NCI-H345 treated with DMSO at 0.1 percent for 48 hours (cell line): Measurements from ENCODE around the gene ADAMTS14.

Source experiments
- DNase-seq: peaks from one replicate; lab custom pipeline; 2025; ENCODE audit not compliant: unreplicated experiment; lab: John Stamatoyannopoulos, UW

ADAMTS14 gene

DNA sequence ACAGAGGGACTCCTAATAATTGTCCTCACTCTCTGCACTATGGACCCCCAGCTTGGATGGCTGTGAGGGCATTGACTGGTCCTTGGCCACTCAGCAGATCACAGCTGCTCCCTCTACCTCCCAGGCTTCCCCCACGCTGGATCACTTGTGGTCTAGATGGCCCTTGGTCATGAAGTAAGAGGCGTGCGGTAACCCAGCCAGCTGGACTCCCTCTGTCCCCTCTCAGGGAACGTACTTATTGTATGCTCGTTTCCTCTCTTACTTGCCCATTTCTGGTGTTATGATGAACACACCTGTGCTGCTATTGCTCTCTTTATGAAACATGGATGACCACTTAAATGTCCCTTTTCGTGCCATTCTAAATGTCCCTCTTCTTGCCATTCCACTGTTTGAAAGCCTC lies 19.3 kb downstream of the ADAMTS14 start:
- no peak for DNase-seq

DNA sequence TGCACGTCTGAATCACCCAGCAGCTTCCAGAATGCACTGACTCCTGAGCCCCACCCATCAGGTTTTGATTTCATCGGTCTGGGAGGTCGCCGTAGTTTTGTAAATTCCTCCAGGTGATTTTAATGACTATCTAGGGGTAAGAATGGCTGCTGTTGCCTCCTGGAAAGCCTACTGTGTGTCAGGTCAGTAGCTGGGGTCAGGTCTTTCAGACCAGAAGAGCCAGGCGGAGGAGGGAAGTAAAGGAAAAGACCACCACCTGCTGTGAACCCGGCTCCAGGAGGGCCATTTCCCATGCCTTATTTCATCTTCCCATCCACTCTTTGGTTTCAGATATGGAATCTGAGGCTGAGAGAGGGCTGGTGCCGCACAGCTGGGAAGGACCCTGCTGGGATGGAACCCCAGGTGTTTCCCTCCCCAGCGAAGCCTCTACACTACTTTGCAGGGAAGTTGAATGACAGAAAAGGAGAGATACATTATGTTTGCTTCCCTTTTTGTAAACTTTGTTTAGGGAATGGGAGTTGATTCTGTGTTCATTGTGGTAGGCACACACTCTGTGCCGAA lies 19.8 kb downstream of the ADAMTS14 start:
- no peak for DNase-seq

DNA sequence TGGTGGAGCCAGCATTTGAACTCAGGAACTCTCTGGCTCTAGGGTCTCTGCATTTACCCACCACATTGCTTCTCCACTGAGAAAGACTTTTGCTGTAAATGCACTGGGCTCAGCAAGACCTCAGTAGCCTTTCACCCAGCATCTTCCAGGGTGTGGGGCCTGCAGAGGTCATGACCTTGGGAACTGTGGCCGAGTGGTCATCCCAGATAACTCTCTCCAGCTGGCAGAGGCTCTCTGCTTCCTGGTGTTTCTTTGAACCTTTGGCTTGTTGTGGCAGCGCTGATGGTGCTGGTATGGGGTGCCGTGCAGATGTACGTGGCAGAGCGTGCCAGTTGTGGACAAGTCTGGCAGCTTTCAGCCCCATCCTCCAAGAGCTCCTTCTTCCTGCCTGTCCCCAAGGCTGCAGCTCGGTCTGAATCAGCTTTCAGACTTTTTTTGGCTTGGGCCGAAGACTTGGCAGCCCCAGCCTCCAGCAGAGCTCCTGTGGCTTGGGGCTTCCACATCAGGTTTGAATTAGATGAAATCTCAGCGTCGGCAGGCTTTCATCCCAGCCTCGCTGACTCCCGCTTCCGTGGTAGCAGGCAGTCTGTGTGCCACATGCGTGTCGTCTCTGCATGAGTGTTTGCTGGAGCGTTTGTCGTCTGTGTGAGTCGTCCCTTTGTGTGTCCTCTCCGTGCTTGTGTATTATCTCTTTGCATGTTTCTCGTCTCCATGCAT lies 21.5 kb downstream of the ADAMTS14 start:
- DNase-seq = no peak

- no peak for DNase-seq
These were observed 22.3 kb downstream of the ADAMTS14 start for GRCh38 chr10:70694418-70695141.

GRCh38 chr10:70695241-70696030 lies 23.1 kb downstream of the ADAMTS14 start:
- DNase-seq = no peak

GRCh38 chr10:70698211-70698610 lies 25.9 kb downstream of the ADAMTS14 start:
- DNase-seq = no peak

- DNase-seq = no peak
These were observed 26.9 kb downstream of the ADAMTS14 start for GRCh38 chr10:70699063-70699658.

- no peak for DNase-seq
These were observed 27.4 kb downstream of the ADAMTS14 start for GRCh38 chr10:70699659-70700174.

DNA sequence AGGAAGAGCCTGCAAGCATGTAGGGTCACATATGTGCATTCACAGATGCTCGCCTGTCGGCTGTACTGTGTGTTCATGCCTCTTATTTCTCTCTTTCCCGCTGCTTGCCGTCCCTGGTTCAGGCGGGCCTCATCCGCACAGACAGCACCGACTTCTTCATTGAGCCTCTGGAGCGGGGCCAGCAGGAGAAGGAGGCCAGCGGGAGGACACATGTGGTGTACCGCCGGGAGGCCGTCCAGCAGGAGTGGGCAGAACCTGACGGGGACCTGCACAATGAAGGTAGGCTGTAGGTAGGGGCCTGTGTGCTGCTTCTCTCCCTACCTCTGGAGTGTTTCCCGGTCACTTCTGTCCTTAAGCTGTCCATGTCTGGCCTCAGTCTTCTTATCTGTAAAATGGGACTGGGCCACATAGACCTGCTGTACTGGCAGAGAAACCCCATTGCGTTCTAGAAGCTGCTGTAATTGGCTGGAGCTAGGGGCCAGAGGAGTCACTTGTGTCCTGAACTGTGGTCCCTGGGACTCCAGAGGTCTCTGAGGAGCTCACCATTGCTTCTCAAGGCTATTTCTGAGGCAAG lies 30.0 kb downstream of the ADAMTS14 start:
- no peak for DNase-seq

DNA sequence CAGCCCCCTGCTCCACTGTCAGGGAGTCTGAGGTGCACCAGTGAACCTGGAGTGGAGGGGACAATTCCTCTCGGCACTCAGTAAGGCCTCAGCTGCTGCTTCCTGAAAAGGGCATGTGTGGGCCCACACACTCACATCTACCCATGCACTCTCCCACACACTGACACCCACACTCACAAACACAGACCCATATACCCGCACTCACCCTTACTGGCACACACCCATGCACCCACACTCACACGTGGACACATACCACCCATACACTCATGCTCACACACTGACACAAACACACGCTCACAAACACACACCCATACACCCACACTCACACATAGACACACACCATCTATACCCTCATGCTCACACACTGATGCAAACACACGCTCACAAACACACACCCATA lies 31.9 kb downstream of the ADAMTS14 start:
- no peak for DNase-seq

GRCh38 chr10:70705121-70705861 lies 33.0 kb downstream of the ADAMTS14 start:
- DNase-seq = no peak

GRCh38 chr10:70711177-70711576 lies 38.9 kb downstream of the ADAMTS14 start:
- no peak for DNase-seq

GRCh38 chr10:70711911-70712310 lies 39.6 kb downstream of the ADAMTS14 start:
- DNase-seq = no peak

- no peak for DNase-seq
These were observed 41.9 kb downstream of the ADAMTS14 start for GRCh38 chr10:70714245-70714644.

DNA sequence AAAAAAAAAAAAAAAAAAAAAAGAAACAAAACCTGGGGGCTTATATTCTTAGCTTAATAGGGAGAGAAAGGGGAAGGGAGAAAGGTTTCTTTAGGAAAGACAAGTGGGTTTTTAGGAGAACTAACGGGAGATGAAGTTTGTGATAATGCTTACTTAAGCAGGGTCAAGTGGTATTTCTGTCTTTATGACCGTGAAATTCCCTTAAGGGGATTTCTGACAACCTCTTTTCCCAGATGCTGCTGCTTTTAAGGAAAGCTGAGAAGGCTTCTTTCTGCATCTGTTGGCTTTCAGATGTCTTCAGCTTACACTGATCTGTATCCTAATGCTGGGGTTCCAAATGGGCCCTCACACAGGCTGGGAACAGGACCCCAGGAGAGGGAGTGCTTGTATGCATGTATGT lies 42.6 kb downstream of the ADAMTS14 start:
- DNase-seq = no peak

DNA sequence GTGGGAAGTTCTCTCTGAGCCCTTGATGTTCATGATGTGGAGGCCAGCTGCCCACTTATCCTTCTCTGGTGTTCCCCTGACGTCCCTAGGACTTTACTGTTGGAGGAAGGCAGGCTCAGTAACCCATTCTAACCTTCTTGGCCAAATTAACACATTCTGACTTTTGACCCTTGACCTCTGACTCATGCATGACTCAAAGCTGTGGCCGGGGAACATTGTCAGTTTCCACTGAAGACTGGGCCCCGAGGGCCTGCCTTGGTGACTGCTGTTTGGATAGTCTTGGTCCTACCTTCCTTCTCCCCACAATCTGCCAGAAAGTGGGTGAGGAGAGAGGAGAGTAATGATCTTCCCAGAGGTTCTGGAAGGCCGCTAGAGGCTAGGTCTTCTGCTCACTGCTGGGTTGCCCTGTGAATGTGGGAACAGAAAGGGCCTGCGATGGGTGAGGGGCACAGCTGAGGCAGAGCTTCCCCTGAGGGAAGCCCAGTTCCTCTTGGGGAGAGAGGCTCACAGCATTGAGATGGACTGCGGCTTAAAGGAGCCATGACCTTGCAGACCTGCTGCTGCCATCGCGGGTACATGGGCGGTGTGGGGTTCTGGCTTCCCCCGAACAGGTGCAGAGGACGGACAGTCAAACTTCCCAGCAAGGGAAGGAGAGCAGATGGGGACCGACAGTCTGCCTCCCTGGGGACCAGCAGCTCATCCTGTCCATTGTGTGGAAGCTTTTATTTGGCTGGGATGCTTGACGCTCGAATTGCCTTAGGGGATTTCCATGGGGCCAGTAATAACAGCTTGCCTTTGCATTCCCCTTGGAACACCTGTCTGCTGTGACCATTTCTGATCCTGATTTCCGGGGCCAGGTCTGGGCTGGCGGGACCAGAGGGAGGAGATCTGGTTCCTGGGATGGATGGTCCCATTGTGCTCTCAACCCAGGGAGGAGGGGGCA lies 43.8 kb downstream of the ADAMTS14 start:
- peak; percentile 87 for DNase-seq

DNA sequence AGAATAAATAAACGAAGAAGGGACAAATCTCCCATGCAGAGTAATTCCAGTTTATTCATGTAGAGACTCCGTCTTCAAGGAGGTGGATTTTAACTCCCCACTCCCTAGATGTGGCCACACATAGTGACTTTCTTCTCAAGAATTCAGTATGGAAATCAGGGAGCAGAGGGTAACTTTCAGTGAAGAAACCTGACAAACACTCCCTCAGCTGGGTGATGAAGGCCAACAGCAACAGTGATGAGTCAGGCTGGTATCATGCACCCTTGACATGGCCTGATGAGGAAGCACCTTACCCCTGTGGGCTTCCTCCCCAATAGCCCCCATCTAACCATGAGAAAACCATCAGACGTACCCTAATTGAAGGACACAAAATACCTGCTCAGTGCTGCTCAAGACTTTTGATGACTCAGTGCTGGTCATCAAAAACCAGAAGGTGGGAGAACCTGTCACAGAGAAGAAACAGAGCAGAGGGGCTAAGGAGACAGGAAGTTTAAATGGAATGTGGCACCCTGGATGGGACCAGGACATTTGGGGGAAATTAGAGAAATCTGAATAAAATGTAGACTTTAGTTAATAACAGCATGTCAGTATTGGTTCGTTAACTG lies 50.6 kb downstream of the ADAMTS14 start:
- no peak for DNase-seq

DNA sequence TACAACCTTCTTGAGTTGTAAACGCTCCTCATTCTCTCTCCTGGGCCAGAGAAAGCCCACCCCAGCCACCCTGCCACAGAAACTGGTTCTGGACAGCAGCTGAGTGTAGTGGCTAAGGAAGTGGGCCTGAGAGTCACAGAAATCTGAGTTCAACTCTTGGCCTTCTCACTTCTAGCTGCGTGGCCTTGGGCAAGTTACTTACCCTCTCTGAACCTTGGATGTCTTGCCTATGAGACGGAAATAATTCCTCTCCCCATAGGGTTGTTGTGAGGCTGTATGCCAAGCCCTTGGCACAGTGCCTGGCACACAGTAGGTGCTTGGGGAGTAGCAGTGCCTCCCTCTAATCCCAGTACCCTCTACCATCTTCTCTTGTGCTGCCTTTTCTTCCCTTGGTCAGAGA lies 51.5 kb downstream of the ADAMTS14 start:
- no peak for DNase-seq
